HG03108 (cell line): Measurements from ENCODE around the gene C1orf232.

Source experiments
- ATAC-seq: cut with Tn5 transposase; IDR thresholded peaks from one replicate; pipeline ENCODE4 v1.9.1; 2021; ENCODE audit warnings: moderate library complexity; ENCODE audit not compliant: unreplicated experiment

The C1orf232 gene

DNA sequence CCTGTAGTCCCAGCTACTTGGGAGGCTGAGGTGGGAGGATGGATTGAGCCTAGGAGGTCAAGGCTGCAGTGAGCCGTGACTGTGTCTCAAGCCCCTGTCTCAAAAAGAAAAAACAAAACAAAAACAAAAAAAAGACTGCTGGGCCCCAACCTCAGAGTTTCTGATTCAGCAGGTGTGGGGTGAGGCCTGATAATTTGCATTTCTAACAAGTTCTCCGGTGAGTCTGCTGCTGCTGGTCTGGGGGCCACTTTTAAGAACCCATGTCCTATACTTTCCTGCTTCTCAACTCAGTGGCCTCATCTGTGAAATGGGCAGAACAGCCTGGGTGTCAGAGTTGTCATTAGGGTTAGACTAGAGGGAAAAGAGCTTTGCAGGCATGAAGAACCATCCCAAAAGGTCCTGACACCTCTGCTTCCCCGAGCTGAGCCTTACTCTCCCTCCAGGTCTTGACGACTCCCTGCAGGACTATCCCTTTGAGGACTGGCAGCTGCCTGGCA, 11.3 kb upstream of the C1orf232 start:
- ATAC-seq: no peak

DNA sequence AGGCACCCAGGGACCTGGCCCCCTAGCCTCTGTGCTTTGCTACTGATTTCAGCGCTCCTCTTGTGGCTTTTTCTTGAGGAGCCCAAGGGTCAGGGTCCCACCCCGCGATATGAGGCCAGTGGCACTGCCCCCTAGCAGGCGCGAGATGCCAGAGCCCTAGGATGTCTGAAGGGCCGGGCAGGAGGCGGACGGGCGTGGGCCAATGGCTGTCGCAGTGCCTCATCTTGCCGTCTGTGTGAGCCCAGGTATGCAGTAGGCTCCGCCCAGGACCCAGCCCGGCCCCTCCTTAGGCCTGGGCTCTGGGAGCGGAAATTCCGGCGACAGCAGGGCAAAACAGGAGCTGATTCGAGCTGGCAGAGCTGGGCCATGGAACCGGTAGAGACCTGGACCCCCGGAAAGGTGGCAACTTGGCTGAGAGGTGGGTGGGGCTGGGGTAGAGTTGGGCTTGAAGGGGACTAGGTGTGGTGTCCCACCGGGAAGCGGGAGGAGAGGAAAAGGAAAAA, 8.5 kb upstream of the C1orf232 start, which contains the start of gene CNKSR1:
TSS of gene CNKSR1 (plus strand) at position 310 of the 503 bp plus-strand sequence. CDS start at position 367, 57 bp downstream.
- no peak for ATAC-seq

DNA sequence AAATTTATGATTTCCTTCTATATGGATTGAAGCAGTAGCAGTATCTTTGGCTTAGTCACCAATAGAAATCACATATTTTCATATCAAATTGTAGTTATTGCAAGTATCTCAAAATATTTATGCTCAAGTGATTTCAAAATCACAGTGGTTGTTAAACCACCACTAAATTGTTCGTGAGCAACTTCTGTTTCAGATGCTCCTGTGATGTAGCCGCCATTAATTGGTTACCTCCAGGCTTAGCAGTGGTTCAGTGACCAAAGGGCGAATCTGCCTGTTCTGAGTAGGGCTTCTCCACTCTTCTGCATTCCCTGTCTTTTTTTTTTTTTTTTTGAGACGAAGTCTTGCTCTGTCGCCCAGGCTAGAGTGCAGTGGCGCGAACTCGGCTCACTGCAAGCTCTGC, 6.6 kb upstream of the C1orf232 start:
- ATAC-seq: no peak

DNA sequence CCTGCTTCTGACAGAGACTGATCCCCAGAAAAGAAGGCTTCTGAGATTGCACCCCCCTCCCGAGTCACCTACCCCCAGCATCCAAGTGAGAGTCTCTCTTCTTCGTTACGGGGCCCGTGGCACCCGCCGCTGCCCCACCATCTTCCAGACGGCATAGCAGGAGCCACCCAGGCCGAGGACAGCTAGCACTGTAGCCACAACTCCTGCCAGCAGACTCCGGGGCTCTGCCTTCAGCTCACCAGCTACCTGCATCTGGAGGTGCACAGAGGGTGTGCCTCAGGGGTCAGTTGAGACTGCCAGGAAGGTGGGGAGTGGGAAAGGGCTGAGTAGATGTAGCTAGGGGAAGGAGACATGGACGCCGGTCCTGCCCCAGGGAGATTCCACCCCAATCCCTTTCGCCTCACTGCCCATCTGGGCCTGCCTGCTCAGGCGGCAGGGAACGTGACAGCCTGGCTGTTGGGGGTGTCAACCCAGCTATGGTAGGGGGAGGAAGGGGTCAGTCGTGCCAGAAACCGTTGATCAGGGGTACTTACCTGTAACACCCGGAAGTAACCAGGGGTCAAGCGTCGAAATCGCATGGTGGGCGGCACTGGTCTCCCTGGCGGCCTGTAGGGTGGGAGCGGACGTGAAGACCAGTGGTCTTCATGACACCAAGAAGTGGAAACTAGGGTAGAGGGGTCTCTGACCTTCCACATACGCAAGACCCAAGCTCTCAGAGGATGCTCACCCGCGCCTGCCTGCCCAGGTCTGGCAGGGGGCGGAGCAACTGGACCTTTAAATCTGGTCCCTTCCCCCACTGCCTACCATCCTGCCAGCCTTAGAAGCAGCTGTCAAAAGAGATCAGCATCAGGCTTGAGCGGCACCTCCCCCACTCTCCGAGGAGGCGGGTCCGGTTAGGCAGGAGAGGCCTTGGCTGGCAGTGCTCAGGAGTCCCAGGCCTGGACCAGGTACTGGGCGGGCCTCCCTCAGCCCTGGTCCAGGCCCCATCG, 2.6 kb upstream of the C1orf232 start, which contains the start of gene ZNF593OS:
TSS of gene ZNF593OS (minus strand) at position 749 of the 989 bp plus-strand sequence. CDS start at position 578, 171 bp downstream.
- ATAC-seq: no peak

DNA sequence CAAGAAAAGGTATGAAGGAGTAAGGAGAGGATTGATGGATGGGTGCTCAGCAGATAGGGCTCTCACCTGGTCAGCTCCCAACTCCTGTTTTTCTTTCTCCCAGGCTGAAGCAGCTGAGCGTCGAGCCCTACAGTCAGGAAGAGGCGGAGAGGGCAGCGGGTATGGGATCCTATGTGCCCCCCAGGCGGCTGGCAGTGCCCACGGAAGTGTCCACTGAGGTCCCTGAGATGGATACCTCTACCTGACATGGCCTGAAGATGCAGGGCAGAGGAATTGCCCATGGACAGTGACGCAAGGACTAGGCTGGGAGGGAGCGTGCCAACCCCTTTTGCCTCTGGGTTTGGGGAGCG, 1.7 kb upstream of the C1orf232 start:
- ATAC-seq: no peak

DNA sequence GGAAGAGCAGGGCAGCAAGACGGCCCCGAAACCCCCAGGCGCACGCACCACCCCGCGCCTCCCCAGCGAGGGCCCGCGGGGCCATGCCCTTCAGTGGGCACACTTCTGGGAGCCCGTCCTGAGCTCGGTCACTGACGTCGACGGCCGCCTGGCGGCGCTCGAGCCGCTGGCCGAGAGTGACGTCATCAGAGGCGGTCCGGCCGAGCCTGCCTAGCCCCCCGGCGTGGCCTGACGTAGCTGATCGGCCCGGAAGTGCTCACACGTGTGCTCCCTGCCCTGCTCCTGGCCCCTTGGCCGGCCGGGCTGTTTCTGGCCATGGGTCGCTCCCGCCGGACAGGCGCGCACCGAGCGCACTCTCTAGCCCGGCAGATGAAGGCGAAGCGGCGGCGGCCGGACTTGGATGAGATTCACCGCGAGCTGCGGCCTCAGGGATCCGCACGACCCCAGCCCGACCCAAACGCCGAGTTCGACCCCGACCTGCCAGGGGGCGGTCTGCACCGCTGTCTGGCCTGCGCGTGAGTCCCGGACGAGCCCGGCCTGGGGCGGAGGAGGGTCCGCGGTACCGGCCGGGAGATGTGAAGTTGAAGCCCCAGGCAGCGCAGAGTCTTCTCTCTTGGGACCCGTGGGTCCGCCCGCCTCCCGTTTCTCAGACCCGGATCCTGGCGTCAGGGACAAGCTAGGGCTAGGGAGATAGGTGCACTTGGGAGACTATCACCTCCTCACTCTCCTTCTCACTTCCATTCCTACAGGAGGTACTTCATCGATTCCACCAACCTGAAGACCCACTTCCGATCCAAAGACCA, 1.1 kb upstream of the C1orf232 start, which contains the start of gene ZNF593:
TSS of gene ZNF593 (plus strand) at position 240 of the 803 bp plus-strand sequence. CDS start at position 316, 76 bp downstream.
- peak; percentile 74 for ATAC-seq

DNA sequence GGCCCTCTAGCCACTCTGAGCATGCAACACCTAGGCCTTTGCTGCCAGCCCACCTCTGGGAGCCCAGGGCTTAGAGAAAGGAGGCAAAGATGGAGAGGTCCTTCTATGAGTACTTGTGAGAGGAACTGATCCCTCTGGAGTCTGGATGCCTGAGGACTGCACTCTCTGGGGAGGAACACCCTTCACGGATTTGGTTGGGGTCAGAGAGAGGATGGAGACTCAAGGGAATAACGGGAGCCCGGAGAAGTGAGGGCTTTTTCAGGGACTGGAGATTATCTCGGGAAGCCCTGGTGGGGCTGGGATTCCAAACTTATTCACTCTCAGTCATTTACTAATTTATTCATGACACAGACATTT, 413 bp upstream of the C1orf232 start:
- no peak for ATAC-seq

DNA sequence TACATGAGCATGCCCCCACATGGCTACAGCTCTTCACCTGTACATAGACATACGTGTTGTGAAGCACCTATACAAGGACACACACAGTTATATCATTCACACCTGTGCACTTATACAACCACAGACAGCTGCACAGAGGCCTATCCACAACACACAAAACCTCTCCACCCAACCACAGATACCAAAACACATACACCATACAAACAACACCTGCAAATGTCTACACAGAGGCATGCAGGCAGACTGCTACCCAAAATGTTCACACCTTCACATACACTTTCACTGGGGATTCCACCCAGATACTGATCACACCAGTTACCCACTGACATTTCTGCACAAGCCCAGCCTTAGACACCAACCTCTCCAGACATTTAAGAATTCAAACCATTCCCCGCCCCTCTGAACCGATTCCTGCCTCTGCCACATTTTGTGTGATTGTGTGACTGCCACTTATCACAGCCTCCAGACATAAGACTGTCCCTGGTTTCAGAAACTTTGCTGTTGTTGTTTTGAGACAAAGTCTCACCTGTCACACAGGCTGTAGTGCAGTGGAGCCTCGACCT, 2.0 kb downstream of the C1orf232 start:
- no peak for ATAC-seq

DNA sequence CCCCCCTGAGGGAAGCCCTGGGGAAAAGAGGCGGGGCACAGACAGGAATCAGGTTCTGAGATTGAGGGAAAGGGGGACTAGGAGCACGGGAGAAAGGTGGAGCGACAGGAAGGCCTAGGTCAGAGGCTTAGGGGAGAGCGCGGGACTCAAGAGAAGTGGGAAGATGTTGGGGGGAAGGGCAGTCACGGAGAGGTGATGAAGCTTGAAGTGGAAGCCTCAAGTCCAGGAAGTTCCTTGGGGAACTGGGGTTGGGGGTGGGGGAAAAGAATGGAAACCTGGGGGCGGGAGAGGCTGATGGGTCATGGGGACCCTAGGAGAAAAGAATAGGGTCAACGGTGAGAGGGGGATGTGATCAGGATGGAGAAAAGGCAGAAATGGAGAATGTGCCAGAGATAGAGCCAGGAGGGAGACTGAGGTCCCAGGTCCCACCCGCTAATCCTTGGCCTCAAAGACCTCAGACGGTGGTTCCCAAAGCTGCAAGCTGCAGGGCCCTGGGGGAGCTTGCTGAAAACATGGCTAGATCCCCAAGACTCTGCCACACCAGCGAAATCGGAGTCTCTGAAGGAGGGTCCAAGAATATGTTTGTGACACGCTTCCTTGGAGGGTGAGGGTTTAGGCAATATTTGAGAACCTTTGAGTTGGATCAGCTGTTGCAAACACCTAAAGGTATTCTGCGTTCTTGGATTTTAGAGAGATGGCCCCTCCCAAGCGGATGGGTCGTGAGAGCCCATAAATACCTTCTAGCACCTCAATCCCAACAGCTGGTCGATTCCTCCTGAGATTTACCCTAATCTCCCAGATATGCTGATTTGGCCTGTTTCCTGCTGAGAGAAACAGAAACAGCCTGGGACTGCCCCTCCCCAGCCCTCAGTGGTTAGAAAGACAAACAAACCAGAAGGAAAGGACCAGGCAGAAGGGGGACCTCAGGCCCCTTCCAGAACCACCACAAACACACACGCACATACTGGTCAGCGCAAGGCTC, 3.6 kb downstream of the C1orf232 start:
- ATAC-seq: no peak

DNA sequence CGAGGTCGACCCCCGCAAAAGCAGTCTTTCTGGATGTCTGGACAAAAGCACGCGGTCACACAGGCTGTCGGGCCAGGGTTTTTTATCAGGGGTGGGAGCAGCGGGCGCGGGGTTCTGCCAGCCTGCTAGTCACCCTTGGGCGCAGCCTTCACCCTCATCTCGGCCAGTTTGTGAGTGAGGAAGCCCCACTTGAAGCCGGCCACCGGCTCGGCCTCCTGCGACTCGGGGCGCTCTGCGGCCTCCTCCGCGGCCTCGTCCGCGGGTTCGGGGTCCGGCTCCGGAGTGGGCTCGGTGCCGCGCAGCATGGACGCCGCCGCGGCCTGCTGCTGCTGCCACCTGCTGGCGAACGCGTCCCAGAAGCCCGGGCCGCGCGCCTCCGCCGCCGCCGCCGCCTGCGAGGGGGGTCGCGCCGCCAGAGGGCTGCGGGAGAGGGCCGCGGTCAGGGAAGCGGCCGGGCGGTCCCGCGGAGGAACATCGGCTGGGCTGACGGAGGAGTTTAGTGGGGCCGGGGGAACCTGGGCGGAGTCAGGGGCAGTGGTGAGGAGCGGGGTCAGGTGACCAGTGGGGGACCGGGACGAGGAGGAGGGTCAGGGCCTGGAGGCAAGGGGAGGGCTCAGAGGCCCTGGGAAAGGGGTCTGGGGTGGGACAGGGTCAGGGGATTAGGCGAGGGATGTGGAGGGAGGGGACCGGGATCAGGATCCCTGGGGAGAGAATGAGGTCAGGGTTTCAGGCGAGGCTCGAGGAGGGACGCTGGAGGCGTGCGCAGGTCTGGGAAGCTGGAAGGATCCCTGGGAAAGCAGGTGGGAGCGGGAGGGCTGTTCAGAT, 4.5 kb downstream of the C1orf232 start:
- no peak for ATAC-seq

DNA sequence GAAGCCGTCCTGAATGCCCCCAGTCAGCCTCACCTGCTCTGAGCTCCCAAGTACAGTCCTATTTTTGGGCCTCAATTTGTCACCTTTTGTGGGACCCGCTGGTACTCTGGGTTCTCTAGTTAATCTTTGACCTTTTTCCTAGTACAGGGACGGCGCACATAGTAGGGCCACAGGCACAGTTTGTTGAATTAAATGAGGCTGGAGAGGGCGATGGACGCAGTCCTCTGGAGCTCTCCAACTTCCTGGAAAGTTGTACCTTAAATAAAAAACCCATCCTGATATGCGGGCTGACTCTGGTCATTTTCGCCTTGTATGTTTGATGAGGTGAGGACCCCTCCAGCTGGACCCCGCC, 5.1 kb downstream of the C1orf232 start:
- no peak for ATAC-seq

DNA sequence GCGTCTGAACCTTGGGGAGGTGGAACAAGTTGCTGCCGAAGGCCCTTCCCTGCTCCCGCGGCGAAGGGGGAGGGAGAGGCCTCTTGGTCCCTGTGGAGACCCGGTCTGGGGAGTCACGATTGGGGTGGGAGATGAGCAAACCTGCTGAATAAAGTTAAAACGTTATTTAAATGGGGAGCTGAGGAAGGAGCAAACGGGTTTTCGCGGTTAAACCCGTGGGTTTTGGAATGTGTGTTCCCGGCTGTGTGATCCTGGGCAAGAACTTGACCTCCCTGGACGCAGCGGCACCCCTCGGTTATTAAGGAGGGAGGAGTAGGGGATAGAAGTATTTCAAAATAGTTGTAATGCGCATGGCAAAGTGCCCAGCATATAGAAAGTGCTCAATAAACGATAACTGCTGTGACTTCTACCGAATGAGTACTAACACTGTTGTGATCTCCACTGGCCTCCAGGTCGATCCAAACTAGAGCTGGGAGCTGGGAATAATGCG, 6.5 kb downstream of the C1orf232 start:
- ATAC-seq: no peak

DNA sequence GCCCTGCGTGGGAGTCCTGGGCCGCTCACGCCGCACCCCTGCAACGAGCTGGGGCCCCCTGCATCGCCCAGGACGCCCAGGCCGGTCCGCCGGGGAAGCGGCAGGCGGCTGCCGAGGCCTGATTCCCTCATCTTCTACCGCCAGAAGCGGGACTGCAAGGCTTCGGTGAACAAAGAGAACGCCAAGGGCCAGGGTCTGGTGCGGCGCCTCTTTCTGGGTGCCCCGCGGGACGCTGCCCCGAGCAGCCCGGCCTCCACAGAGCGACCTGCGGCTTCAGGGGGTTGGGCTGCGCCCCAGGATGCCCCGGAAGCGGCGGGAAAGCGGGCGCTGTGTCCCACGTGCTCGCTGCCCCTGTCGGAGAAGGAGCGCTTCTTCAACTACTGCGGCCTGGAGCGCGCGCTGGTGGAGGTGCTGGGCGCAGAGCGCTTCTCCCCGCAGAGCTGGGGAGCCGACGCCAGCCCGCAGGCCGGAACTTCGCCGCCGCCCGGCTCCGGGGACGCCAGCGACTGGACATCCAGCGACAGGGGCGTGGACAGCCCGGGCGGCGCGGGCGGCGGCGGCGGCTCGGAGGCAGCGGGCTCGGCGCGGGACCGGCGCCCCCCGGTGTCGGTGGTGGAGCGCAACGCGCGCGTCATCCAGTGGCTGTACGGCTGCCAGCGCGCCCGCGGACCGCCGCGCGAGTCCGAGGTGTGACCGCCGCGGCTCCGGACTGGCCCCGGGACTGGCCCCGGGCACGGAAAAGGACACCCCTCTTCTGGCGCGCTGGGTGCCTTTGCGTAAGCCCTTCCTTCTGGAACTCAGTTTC, 7.1 kb downstream of the C1orf232 start:
- no peak for ATAC-seq

DNA sequence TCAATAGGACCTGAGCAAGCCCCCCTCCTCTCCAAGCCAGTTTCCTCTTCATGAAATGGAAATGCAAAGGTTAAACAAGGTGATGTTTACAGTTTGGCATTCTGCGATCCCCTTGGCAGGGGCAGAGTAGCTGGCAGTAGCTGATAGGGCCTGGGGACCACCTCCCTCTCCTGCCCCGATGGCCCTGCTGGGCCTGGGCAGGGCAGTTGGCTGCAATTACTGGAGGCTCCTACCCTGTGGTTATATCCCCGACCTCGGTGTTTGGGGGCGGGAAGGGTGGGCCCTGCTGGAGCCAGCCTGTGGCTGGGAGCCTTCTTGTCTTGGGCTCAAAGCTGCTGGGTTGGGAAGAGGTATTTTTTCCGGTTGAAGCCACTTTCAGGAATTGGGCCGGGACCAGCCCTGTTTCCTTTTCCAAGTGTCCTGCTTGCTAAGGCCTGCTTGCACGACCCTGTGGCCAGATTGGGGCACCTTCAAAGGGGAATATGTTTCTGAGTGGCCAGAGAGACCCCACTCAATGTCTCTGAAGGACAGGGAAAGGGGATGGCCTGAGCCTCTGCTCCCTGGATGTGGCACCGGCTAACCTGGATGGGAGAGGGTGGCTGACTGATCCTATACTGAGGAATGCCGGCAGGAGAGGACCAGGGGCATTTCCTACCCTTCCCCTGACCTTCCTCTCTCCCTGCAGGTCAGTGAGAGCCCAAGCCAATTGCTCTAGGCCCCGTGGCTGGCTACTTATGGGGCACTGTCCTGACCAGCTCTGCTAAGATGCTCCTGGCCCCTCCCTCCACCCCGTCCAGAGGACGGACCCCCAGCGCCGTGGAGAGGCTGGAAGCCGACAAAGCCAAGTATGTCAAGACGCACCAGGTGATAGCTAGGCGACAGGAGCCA, 8.0 kb downstream of the C1orf232 start:
- ATAC-seq: no peak

DNA sequence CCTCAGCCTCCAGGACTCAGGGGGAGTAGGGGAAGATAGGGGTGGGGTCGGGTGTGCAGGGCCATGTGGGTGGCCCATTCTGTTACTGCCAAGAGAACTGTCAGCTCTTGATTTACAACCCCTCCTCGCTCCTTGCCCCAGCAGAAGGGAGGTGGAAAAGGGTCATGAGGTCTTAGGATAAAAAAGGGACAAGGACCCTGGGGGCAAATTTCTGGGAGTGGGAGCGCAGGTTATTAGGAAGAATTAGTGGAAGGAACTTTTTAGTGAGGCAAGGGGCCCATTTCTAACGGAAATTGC, 9.1 kb downstream of the C1orf232 start:
- no peak for ATAC-seq

DNA sequence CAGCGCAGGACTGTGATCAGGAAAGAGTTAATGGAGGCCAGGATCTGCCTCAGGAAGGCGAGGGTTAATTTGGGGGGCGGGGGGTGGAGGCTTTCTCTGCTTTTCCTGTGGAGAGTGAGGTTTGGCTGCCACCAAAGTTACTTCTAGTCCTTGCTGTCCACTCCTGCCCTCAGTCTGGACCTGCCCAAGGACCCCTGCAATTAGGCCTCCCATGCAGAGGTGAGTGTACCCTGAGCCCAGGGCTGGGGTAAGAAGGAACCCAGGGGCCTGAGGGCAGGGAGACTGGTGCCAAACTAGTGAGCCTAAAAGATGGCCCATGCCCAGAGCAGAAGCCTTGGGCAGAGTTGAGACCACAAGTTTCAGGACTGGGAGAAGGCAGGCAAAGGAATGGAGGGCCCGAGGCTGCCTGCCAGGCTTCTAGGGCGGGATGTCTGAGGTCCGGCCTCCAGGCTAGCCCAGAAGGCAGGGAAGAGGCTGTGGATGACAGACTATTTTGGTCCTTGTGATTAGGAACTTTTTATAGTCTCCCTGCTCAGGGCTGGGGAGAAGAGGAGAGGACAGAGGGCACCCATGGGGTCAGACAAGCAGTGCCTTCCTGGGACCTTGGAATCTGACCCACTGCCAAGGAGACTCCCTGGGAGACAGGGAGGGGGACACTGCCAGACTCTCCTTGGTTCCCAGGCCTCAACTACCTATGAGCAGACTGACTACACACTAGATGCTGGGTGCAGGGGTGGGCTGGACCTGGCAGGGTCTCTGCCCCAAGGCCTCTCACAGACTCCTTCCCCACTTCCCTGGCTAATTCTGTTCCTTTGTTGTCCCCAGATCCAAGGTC, 9.6 kb downstream of the C1orf232 start, which contains the start of gene FAM110D:
TSS of gene FAM110D (plus strand) at position 172 of the 835 bp plus-strand sequence. CDS start 2,213 bp downstream, outside the sequence.
- ATAC-seq: no peak
